OCI-LY3 (cell line): ENCODE results near the gene HOXA11.

Experiments used
- CTCF ChIP-seq: fragments of 200-600, 300-600 bp; sonication (generic); IDR thresholded peaks from 2 replicates; pipeline ENCODE4 v1.5.1; 2014; ENCODE audit warnings: antibody characterized with exemption, low read length, low read depth
- EZH2phosphoT487 ChIP-seq: fragments of 200-600 bp; shearing (Covaris generic); IDR thresholded peaks from 2 replicates; pipeline ENCODE4 v1.6.1; 2018; ENCODE audit warnings: antibody characterized with exemption, mixed run types, low read depth

DNA sequence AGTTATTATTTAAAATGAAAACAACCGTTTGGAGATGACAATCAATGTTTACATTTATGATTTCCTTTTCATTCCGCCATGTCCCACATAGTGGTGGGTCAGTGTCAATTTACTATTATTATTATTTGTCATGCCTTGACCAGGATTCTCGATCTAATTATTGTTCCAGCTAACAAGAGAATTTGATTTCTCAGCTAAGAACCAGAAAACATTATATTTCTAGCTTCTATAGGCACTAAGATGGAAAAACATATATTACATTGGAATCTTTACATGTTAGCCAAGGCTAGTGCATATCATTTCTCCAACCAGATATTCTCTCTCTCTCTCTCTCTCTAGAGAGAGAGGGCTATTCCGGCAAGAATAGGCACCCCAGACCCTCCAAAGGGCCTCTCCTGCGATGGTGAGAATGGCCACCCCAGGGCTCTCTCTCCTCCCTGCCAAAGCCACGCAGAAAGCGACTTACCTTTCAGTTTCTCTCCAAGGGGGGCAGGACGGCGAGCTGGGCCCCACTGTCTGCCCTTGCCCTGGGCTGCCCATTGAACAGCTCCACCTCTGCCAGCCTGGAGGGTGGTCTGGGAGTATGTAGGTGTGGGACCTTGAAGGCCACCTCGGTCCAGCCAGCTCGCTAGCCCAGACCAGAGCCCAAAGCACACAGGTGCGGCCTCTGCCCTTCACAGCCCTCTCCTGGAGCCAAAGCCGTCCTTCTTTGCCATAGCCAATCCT is 35.0 kb downstream of the HOXA11 start:
- TF ChIP-seq CTCF (no peak), EZH2phosphoT487 (no peak)
